Trophoblast cell (in vitro differentiated cells and primary cell): ENCODE measurements around the gene CDHR1.

Source experiments
- DNase-seq, 2 donors: peaks; one replicate each; pipeline ENCODE4 v3.0.0-alpha.2; 2016
- H2AFZ ChIP-seq: 2 replicates; pipeline ENCODE4 v1.6.1; 2013; ENCODE audit warnings: low read length, moderate library complexity, mild to moderate bottlenecking; ENCODE audit not compliant: insufficient read depth, poor library complexity
- H2AK5ac ChIP-seq: 2 replicates; pipeline ENCODE4 v1.6.1; 2013; ENCODE audit warnings: mild to moderate bottlenecking, low read length
- H2BK120ac ChIP-seq: 2 replicates; pipeline ENCODE4 v1.6.1; 2013; ENCODE audit warnings: low read length, mild to moderate bottlenecking, moderate library complexity; ENCODE audit not compliant: insufficient read depth, poor library complexity
- H2BK12ac ChIP-seq: 2 replicates; pipeline ENCODE4 v1.6.1; 2013; ENCODE audit warnings: mild to moderate bottlenecking, low read length, moderate library complexity
- H2BK5ac ChIP-seq: 2 replicates; pipeline ENCODE4 v1.6.1; 2013; ENCODE audit warnings: low read length, low read depth, moderate library complexity, mild to moderate bottlenecking; ENCODE audit not compliant: poor library complexity
- H3K14ac ChIP-seq: 2 replicates; pipeline ENCODE4 v1.6.1; 2013; ENCODE audit warnings: mild to moderate bottlenecking, low read length
- H3K18ac ChIP-seq: 2 replicates; pipeline ENCODE4 v1.6.1; 2013; ENCODE audit warnings: mild to moderate bottlenecking, low read length
- H3K23ac ChIP-seq: 2 replicates; pipeline ENCODE4 v1.6.1; 2013; ENCODE audit warnings: low read length
- H3K27ac ChIP-seq: 2 replicates; pipeline ENCODE4 v1.5.1; 2013; ENCODE audit warnings: low read depth, mild to moderate bottlenecking, inconsistent platforms, low read length, moderate library complexity
- H3K27me3 ChIP-seq: 2 replicates; pipeline ENCODE4 v1.6.1; 2013; ENCODE audit warnings: inconsistent platforms, mild to moderate bottlenecking, low read length, moderate library complexity; ENCODE audit not compliant: insufficient read depth
- H3K36me3 ChIP-seq, 2 experiments: 1 replicate in 1 of 2; 2 replicates in 1 of 2; pipeline ENCODE4 v1.6.1; 2013; ENCODE audit warnings: low read length in 2 of 2, mild to moderate bottlenecking in 2 of 2, moderate library complexity in 1 of 2; ENCODE audit not compliant: insufficient read depth in 2 of 2, control insufficient read depth in 1 of 2
- H3K4ac ChIP-seq: 2 replicates; pipeline ENCODE4 v1.6.1; 2013; ENCODE audit warnings: low read depth, mild to moderate bottlenecking, low read length, moderate library complexity
- H3K4me1 ChIP-seq, 2 experiments: 1 replicate in 1 of 2; 2 replicates in 1 of 2; pipeline ENCODE4 v1.6.1; 2013; ENCODE audit warnings: low read length in 2 of 2, mild to moderate bottlenecking in 2 of 2, moderate library complexity in 1 of 2; ENCODE audit not compliant: insufficient read depth in 2 of 2, control insufficient read depth in 1 of 2
- H3K4me2 ChIP-seq: 2 replicates; pipeline ENCODE4 v1.6.1; 2013; ENCODE audit warnings: inconsistent platforms, mild to moderate bottlenecking, low read length, moderate library complexity
- H3K4me3 ChIP-seq: 2 replicates; pipeline ENCODE4 v1.5.1; 2013; ENCODE audit warnings: mild to moderate bottlenecking, low read depth, low read length, inconsistent platforms
- H3K79me1 ChIP-seq: one replicate; pipeline ENCODE4 v1.6.1; 2013; ENCODE audit warnings: low read length
- H3K79me2 ChIP-seq: 2 replicates; pipeline ENCODE4 v1.6.1; 2013; ENCODE audit warnings: low read length, mild to moderate bottlenecking; ENCODE audit not compliant: control insufficient read depth, insufficient read depth, poor library complexity
- H3K9ac ChIP-seq: 2 replicates; pipeline ENCODE4 v1.6.1; 2013; ENCODE audit warnings: mild to moderate bottlenecking, low read length
- H3K9me3 ChIP-seq: 2 replicates; pipeline ENCODE4 v1.6.1; 2013; ENCODE audit warnings: low read depth, mild to moderate bottlenecking, control low read depth, inconsistent platforms, low read length; ENCODE audit not compliant: insufficient read depth
- H4K12ac ChIP-seq: 2 replicates; pipeline ENCODE4 v1.6.1; 2013; ENCODE audit warnings: low read depth, mild to moderate bottlenecking, low read length, moderate library complexity
- H4K8ac ChIP-seq: 2 replicates; pipeline ENCODE4 v1.6.1; 2013; ENCODE audit warnings: low read depth, mild to moderate bottlenecking, low read length, moderate library complexity
- H4K91ac ChIP-seq: one replicate; pipeline ENCODE4 v1.6.1; 2013; ENCODE audit warnings: low read depth, mild to moderate bottlenecking, low read length, moderate library complexity
- WGBS: extraction: QIAGEN DNeasy Blood & Tissue Kit; methylation state at CpG from one replicate; pipeline ENCODE4 v1.1.7; 2013; ENCODE audit warnings: missing lambda C conversion rate; ENCODE audit not compliant: insufficient read length, insufficient coverage; ENCODE audit errors: extremely low coverage; 5-methylcytosine and 5-hydroxymethylcytosine counted together

CDHR1 gene

DNA sequence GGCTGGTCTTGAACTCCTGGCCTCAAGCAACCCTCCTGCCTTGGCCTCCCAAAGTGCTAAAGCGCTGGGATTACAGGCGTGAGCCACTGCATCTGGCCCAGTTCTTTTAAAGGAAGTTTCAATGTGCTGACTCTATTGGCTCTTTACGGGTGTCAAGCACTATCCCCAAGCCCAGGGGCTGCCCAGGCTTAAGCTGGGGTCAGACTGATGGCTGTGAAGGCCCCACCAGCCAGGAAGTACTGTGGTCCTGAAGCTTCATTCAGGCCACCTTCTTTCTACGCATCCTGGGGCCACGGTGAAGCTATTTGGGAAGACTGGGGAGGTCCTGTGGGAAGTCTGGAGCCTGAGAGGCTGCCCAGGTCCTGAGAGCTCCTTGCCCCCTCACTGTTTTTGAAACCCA is 12.7 kb upstream of the CDHR1 start:
- no peak for DNase-seq
- peaks cover 7% of the 10 kb centered on the region for H3K9me3 ChIP-seq
- H3K9ac ChIP-seq: no peak overlapping the region
- H3K4me2 ChIP-seq: no peak overlapping the region
- H2BK120ac ChIP-seq: no peak overlapping the region
- no peak overlapping the region for H4K8ac ChIP-seq
- no peak overlapping the region for H2AFZ ChIP-seq
- no peak overlapping the region for H3K18ac ChIP-seq
- no peaks in the 10 kb centered on the region for H3K79me1 ChIP-seq
- H4K91ac ChIP-seq: no peak overlapping the region
- H3K14ac ChIP-seq: no peak overlapping the region
- no peak overlapping the region for H3K23ac ChIP-seq
- no CpG with 5 or more reads among the region's 5 CpGs for WGBS
- no peak overlapping the region for H3K27ac ChIP-seq
- H3K79me2 ChIP-seq: no peaks in the 10 kb centered on the region
- H3K4ac ChIP-seq: no peak overlapping the region
- H4K12ac ChIP-seq: no peak overlapping the region
- H3K27me3 ChIP-seq: no peaks in the 10 kb centered on the region
- H3K4me3 ChIP-seq: no peak overlapping the region
- H2BK12ac ChIP-seq: no peak overlapping the region
- no peaks in the 10 kb centered on the region for H3K36me3 ChIP-seq
- no peak overlapping the region for H2BK5ac ChIP-seq
- H2AK5ac ChIP-seq: no peak overlapping the region
- no peaks in the 10 kb centered on the region for H3K4me1 ChIP-seq

DNA sequence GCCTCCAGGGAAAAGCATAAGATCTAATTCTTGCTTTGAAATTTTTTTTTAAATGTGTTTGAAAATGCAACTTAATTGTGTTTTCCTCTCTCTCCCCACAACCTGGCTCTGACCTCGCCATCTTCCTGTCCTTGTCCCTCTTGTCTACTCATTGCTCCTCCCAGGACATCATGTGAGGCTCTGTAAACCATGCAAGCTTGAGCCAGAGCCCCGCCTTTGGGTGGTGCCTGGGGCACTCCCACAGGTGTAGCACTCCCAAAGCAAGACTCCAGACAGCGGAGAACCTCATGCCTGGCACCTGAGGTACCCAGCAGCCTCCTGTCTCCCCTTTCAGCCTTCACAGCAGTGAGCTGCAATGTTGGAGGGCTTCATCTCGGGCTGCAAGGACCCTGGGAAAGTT is 9.8 kb upstream of the CDHR1 start:
- H3K18ac ChIP-seq: no peak overlapping the region
- H4K12ac ChIP-seq: no peak overlapping the region
- no peak overlapping the region for H3K23ac ChIP-seq
- H4K91ac ChIP-seq: no peak overlapping the region
- H3K4me1 ChIP-seq: no peaks in the 10 kb centered on the region
- no peak overlapping the region for H3K4me3 ChIP-seq
- H3K9ac ChIP-seq: no peak overlapping the region
- no peak overlapping the region for H2BK120ac ChIP-seq
- no peak overlapping the region for H2AK5ac ChIP-seq
- H2BK5ac ChIP-seq: no peak overlapping the region
- no peaks in the 10 kb centered on the region for H3K79me2 ChIP-seq
- no peaks in the 10 kb centered on the region for H3K27me3 ChIP-seq
- H3K79me1 ChIP-seq: no peaks in the 10 kb centered on the region
- peaks cover 8% of the 10 kb centered on the region for H3K9me3 ChIP-seq
- H3K27ac ChIP-seq: no peak overlapping the region
- no peak overlapping the region for H2BK12ac ChIP-seq
- H3K4me2 ChIP-seq: no peak overlapping the region
- WGBS: no CpG with 5 or more reads among the region's 4 CpGs
- H3K4ac ChIP-seq: no peak overlapping the region
- no peak overlapping the region for H2AFZ ChIP-seq
- no peak overlapping the region for H4K8ac ChIP-seq
- H3K36me3 ChIP-seq: no peaks in the 10 kb centered on the region
- DNase-seq: no peak
- H3K14ac ChIP-seq: no peak overlapping the region

- H3K4me3 ChIP-seq: no peak overlapping the region
- no peaks in the 10 kb centered on the region for H3K79me1 ChIP-seq
- DNase-seq: no peak
- H3K27ac ChIP-seq: no peak overlapping the region
- H3K4ac ChIP-seq: no peak overlapping the region
- H4K91ac ChIP-seq: no peak overlapping the region
- H3K23ac ChIP-seq: no peak overlapping the region
- H4K12ac ChIP-seq: no peak overlapping the region
- H3K79me2 ChIP-seq: no peaks in the 10 kb centered on the region
- no peak overlapping the region for H2BK12ac ChIP-seq
- no peak overlapping the region for H3K4me2 ChIP-seq
- no peaks in the 10 kb centered on the region for H3K36me3 ChIP-seq
- WGBS: no CpG with 5 or more reads among the region's 11 CpGs
- H2BK5ac ChIP-seq: no peak overlapping the region
- no peak overlapping the region for H3K14ac ChIP-seq
- H3K9me3 ChIP-seq: peaks cover 8% of the 10 kb centered on the region
- H2BK120ac ChIP-seq: no peak overlapping the region
- no peak overlapping the region for H3K18ac ChIP-seq
- no peak overlapping the region for H2AFZ ChIP-seq
- H3K4me1 ChIP-seq: no peaks in the 10 kb centered on the region
- no peak overlapping the region for H4K8ac ChIP-seq
- no peak overlapping the region for H2AK5ac ChIP-seq
- no peaks in the 10 kb centered on the region for H3K27me3 ChIP-seq
- no peak overlapping the region for H3K9ac ChIP-seq
Measured at GRCh38 chr10:84185526-84186175, 8.7 kb upstream of the CDHR1 start.

- H2BK5ac ChIP-seq: no peak overlapping the region
- H3K36me3 ChIP-seq: no peaks in the 10 kb centered on the region
- H3K9ac ChIP-seq: no peak overlapping the region
- peaks cover 6% of the 10 kb centered on the region for H3K9me3 ChIP-seq
- H3K23ac ChIP-seq: no peak overlapping the region
- no peak overlapping the region for H3K4ac ChIP-seq
- no peak overlapping the region for H3K14ac ChIP-seq
- no peak for DNase-seq
- no peak overlapping the region for H3K4me2 ChIP-seq
- no peak overlapping the region for H2BK12ac ChIP-seq
- no peaks in the 10 kb centered on the region for H3K79me1 ChIP-seq
- H2BK120ac ChIP-seq: no peak overlapping the region
- H3K4me3 ChIP-seq: no peak overlapping the region
- no peak overlapping the region for H4K12ac ChIP-seq
- no peak overlapping the region for H3K27ac ChIP-seq
- H2AK5ac ChIP-seq: no peak overlapping the region
- peaks cover 12% of the 10 kb centered on the region for H3K27me3 ChIP-seq
- H3K4me1 ChIP-seq: no peaks in the 10 kb centered on the region
- no peak overlapping the region for H4K91ac ChIP-seq
- WGBS: no CpG with 5 or more reads among the region's 3 CpGs
- H3K79me2 ChIP-seq: no peaks in the 10 kb centered on the region
- no peak overlapping the region for H4K8ac ChIP-seq
- no peak overlapping the region for H2AFZ ChIP-seq
- no peak overlapping the region for H3K18ac ChIP-seq
Measured at GRCh38 chr10:84188815-84189214, 5.5 kb upstream of the CDHR1 start.
